ENCODE data around the gene B4GALNT1.

Gene B4GALNT1

DNA sequence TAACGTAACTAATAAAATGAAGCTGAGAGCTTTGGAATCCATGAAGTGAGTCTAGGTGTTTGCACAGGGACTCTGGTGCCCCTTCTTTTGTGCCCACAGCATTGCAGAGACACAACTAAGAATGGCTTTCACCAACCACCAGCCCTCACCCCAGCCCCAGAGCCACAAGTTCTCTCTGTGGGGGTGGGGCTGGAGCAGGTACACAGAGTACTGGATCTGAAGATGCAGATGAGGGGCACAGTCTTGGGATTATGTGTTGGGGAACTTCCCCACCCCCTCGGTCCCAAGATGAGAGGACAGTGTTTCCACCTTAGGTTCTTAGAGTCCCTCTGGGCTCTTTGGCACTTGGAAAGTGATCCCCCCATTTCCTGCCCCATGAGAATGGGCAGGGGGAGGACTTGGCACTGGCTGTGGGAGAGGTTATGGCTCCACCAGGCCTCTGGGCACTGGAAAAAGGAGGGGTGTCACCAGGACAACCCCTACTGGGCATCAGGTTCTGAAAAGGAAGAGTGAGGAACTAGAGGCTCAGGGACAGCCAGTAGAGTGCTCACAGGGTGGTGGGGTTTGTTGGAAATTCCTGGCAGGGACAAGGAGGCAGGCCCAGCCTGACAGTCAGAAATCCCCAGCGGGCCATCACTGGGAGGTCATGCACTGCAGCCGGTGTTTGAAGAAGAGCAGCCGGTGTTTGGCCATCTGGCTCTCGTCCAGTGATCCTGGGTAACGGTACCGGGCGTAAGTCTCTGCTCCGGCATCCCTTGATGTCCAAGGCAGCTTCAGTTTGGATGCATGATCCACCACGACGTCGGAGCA is 6.7 kb downstream of the B4GALNT1 start:
- Histone ChIP-seq H2AFZ (ENCODE audit: low read length, unreplicated experiment) (no peak overlapping the region), H3K27me3 (ENCODE audit: insufficient read depth, low read length) (peaks cover 3% of the 10 kb centered on the region; the same call in 1 of the 2 replicates), H3K36me3 (ENCODE audit: insufficient read depth, low read length) (no peaks in the 10 kb centered on the region)

DNA sequence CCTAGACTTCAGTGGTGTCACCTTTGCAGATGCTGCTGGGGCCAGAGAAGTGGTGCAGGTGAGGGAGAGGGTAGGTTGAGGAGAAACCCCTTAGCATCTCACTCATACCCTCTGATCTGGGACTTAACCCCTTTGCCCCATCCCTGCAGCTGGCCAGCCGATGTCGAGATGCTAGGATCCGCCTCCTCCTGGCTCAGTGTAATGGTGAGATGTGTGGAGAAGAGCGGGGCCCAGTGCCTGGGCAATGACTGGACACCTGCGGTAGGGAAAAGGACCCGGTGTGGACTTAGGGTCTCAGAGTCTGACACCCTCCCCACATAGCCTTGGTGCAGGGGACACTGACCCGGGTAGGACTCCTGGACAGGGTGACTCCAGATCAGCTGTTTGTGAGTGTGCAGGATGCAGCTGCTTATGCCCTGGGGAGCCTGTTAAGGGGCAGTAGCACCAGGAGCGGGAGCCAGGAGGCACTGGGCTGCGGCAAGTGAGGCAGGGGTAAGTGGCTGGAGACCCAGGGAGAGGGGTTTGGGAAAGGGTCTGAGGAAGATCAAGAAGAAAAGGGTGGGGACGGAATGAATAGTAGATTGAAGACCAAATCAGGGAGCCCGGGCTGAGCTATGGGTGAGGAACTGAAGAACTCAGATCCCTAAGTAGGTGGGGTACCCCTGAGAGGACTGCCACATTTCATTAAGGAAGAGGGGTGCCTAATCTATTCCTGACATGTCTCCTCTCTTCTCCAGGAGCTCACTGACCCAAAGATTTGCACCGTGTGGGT is 7.6 kb downstream of the B4GALNT1 start:
- Histone ChIP-seq H3K36me3 (ENCODE audit: insufficient read depth, low read length) (no peaks in the 10 kb centered on the region), H3K27me3 (ENCODE audit: insufficient read depth, low read length) (peaks cover 10% of the 10 kb centered on the region; the same call in 1 of the 2 replicates), H3K27ac (ENCODE audit: low read depth, low read length) (no peak overlapping the region), H3K79me2 (ENCODE audit: control insufficient read depth, insufficient read depth, low read length, unreplicated experiment) (no peaks in the 10 kb centered on the region), H2AFZ (ENCODE audit: low read length, unreplicated experiment) (no peak overlapping the region), H3K4me3 (ENCODE audit: low read depth, low read length) (no peak overlapping the region), H3K4me1 (ENCODE audit: control insufficient read depth, insufficient read depth, low read length, unreplicated experiment) (no peaks in the 10 kb centered on the region)

More for the DNA sequence above, 6.7 kb downstream of the B4GALNT1 start:
- Histone ChIP-seq H3K79me2 (ENCODE audit: control insufficient read depth, insufficient read depth, low read length, unreplicated experiment) (no peaks in the 10 kb centered on the region), H3K4me1 (ENCODE audit: control insufficient read depth, insufficient read depth, low read length, unreplicated experiment) (no peaks in the 10 kb centered on the region), H3K4me3 (ENCODE audit: low read depth, low read length) (no peak overlapping the region), H3K27ac (ENCODE audit: low read depth, low read length) (no peak overlapping the region)

GRCh38 chr12:57624441-57625220 is 8.4 kb downstream of the B4GALNT1 start:
- Histone ChIP-seq H3K4me1 (ENCODE audit: control insufficient read depth, insufficient read depth, low read length, unreplicated experiment) (no peaks in the 10 kb centered on the region), H3K27me3 (ENCODE audit: insufficient read depth, low read length) (peaks cover 10% of the 10 kb centered on the region; the same call in 1 of the 2 replicates), H3K36me3 (ENCODE audit: insufficient read depth, low read length) (no peaks in the 10 kb centered on the region), H2AFZ (ENCODE audit: low read length, unreplicated experiment) (no peak overlapping the region), H3K79me2 (ENCODE audit: control insufficient read depth, insufficient read depth, low read length, unreplicated experiment) (no peaks in the 10 kb centered on the region), H3K4me3 (ENCODE audit: low read depth, low read length) (no peak overlapping the region), H3K27ac (ENCODE audit: low read depth, low read length) (no peak overlapping the region)

DNA sequence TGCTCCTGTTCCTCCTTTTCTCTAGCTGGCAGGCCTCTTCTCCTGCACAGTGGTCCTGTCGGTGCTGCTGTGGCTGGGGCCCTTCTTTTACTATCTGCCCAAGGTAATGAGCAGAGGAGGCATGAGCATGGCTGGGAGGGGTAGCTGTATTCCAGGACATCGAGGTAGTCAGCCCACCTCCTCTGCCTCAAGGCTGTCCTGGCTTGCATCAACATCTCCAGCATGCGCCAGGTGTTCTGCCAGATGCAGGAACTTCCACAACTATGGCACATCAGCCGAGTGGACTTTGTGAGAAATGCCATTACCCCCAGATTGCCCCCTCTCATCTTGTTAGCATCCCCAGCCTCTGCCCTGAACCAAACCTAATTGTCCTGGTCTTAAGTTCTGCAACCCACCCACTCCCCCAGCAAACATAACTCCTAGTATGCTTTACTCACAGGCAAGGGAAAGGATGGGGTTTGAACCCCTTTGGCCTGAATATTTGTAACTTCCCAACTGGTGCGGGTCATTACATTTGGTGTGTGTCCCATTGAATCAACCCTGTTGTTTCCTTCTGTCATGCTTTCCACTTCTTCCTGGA is 9.1 kb downstream of the B4GALNT1 start:
- Histone ChIP-seq H2AFZ (ENCODE audit: low read length, unreplicated experiment) (no peak overlapping the region), H3K36me3 (ENCODE audit: insufficient read depth, low read length) (no peaks in the 10 kb centered on the region), H3K79me2 (ENCODE audit: control insufficient read depth, insufficient read depth, low read length, unreplicated experiment) (no peaks in the 10 kb centered on the region), H3K27ac (ENCODE audit: low read depth, low read length) (no peak overlapping the region), H3K4me3 (ENCODE audit: low read depth, low read length) (no peak overlapping the region), H3K27me3 (ENCODE audit: insufficient read depth, low read length) (peaks cover 10% of the 10 kb centered on the region; the same call in 1 of the 2 replicates), H3K4me1 (ENCODE audit: control insufficient read depth, insufficient read depth, low read length, unreplicated experiment) (no peaks in the 10 kb centered on the region)

GRCh38 chr12:57623385-57623784 is 9.6 kb downstream of the B4GALNT1 start:
- H3K4me1 ChIP-seq (ENCODE audit: control insufficient read depth, insufficient read depth, low read length, unreplicated experiment), result no peaks in the 10 kb centered on the region
- no peak overlapping the region for H2AFZ ChIP-seq (ENCODE audit: low read length, unreplicated experiment)
- H3K4me3 ChIP-seq (ENCODE audit: low read depth, low read length), result no peak overlapping the region
- H3K27ac ChIP-seq (ENCODE audit: low read depth, low read length), result no peak overlapping the region
- peaks cover 10% of the 10 kb centered on the region; the same call in 1 of the 2 replicates for H3K27me3 ChIP-seq (ENCODE audit: insufficient read depth, low read length)
- H3K79me2 ChIP-seq (ENCODE audit: control insufficient read depth, insufficient read depth, low read length, unreplicated experiment), result no peaks in the 10 kb centered on the region
- no peaks in the 10 kb centered on the region for H3K36me3 ChIP-seq (ENCODE audit: insufficient read depth, low read length)

GRCh38 chr12:57622293-57623245 is 10.4 kb downstream of the B4GALNT1 start:
- no peaks in the 10 kb centered on the region for H3K4me1 ChIP-seq (ENCODE audit: control insufficient read depth, insufficient read depth, low read length, unreplicated experiment)
- no peaks in the 10 kb centered on the region for H3K36me3 ChIP-seq (ENCODE audit: insufficient read depth, low read length)
- no peak overlapping the region for H3K4me3 ChIP-seq (ENCODE audit: low read depth, low read length)
- no peak overlapping the region for H3K27ac ChIP-seq (ENCODE audit: low read depth, low read length)
- peaks cover 10% of the 10 kb centered on the region; the same call in 1 of the 2 replicates for H3K27me3 ChIP-seq (ENCODE audit: insufficient read depth, low read length)
- no peak overlapping the region for H2AFZ ChIP-seq (ENCODE audit: low read length, unreplicated experiment)
- H3K79me2 ChIP-seq (ENCODE audit: control insufficient read depth, insufficient read depth, low read length, unreplicated experiment), result no peaks in the 10 kb centered on the region

DNA sequence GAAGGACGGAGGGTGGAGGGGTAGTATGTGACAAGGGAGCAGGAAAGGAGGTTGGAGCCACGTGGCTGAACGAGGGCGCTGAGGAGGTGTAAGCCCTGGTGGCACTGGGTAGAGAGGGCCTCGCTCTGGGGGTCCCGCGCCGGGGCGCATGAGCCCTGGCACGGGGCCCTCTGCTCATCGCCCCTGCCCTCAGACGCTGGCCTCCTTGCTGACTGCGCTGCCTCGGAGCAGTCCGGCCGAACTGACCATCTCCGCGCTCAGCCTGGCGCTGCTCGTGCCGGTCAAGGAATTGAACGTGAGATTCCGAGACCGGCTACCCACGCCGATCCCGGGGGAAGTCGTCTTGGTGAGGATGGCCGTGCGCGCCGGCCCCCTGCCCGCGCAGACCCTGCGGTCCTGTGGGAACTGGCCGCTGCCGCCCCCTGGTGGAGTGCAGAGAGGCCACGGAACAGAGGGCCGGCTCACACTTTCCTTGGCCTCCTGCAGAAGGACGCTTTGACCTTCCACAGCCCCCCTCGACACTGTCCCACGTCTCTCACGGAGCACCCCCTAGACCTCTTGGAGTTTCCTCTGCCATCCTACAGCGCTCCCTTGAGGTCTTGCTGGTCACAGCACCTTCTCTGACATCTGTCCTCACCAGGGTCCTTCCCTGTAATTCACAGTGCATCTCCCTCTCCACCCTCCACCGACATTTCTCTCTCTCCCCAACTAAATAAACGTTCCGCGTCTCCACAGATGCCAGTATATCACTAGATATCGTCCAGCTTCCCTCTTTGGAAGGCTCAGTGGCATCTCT is 11.3 kb downstream of the B4GALNT1 start:
- Histone ChIP-seq H3K4me3 (ENCODE audit: low read depth, low read length) (peak overlapping the region; percentile 74), H3K79me2 (ENCODE audit: control insufficient read depth, insufficient read depth, low read length, unreplicated experiment) (no peaks in the 10 kb centered on the region), H3K36me3 (ENCODE audit: insufficient read depth, low read length) (no peaks in the 10 kb centered on the region), H2AFZ (ENCODE audit: low read length, unreplicated experiment) (peak overlapping the region; percentile 83), H3K4me1 (ENCODE audit: control insufficient read depth, insufficient read depth, low read length, unreplicated experiment) (no peaks in the 10 kb centered on the region), H3K27ac (ENCODE audit: low read depth, low read length) (no peak overlapping the region), H3K27me3 (ENCODE audit: insufficient read depth, low read length) (peaks cover 10% of the 10 kb centered on the region; the same call in 1 of the 2 replicates)

- peaks cover 7% of the 10 kb centered on the region for H3K4me1 ChIP-seq (ENCODE audit: control insufficient read depth, insufficient read depth, low read length, unreplicated experiment)
- no peaks in the 10 kb centered on the region for H3K79me2 ChIP-seq (ENCODE audit: control insufficient read depth, insufficient read depth, low read length, unreplicated experiment)
- no peak overlapping the region for H3K27ac ChIP-seq (ENCODE audit: low read depth, low read length)
- H3K27me3 ChIP-seq (ENCODE audit: insufficient read depth, low read length), result peaks cover 10% of the 10 kb centered on the region; the same call in 1 of the 2 replicates
- H3K4me3 ChIP-seq (ENCODE audit: low read depth, low read length), result peak overlapping the region; percentile 74
- H3K36me3 ChIP-seq (ENCODE audit: insufficient read depth, low read length), result no peaks in the 10 kb centered on the region
- peak overlapping the region; percentile 83 for H2AFZ ChIP-seq (ENCODE audit: low read length, unreplicated experiment)
These were observed 12.0 kb downstream of the B4GALNT1 start for GRCh38 chr12:57620936-57621496.

Data from ACC112 (cell line).